GM20000 (cell line): ENCODE measurements around the gene SERTM2.

Experiments
- DNase-seq: peaks from one replicate; pipeline ENCODE4 v3.0.0; 2012; ENCODE audit warnings: low spot score
- CTCF ChIP-seq: IDR thresholded peaks from 2 replicates; pipeline ENCODE4 v1.5.1; 2012; ENCODE audit warnings: mild to moderate bottlenecking, control low read depth; ENCODE audit errors: extremely low read depth, missing control alignments

SERTM2 gene

GRCh38 chrX:111490688-111491087, 20.8 kb upstream of the SERTM2 start:
- no peak for DNase-seq
- no peak for TF ChIP-seq CTCF

GRCh38 chrX:111492085-111492484, 19.4 kb upstream of the SERTM2 start:
- no peak for TF ChIP-seq CTCF
- DNase-seq: no peak

DNA sequence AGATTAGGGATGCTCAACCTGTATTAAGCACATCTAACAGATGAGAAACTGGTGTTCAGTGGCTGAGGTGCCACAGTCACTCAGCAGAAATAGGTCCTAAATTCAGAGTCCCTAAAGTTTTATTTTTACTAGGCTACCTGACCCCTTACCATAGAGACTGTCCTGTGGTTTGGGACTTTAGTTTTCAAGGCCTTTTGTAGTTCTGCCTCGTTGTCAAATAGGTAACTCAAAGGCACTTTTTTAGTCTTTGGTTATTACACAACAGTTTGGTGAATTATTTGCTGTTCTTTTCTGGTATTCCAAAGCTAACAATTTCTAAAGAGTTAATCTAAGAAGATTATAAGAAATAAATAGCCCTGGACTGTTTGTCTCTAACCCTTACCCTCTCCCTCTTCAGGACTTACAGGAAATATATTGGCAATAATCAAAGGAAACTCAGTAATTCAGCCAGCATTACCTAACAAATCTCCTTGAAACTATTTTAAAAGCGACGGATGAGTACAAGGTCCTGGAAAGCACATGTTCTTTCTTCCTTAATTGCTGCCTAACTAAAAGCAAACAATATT, 12.8 kb upstream of the SERTM2 start:
- no peak for TF ChIP-seq CTCF
- no peak for DNase-seq

GRCh38 chrX:111503485-111503993, 7.9 kb upstream of the SERTM2 start:
- DNase-seq: no peak
- TF ChIP-seq CTCF: no peak

DNA sequence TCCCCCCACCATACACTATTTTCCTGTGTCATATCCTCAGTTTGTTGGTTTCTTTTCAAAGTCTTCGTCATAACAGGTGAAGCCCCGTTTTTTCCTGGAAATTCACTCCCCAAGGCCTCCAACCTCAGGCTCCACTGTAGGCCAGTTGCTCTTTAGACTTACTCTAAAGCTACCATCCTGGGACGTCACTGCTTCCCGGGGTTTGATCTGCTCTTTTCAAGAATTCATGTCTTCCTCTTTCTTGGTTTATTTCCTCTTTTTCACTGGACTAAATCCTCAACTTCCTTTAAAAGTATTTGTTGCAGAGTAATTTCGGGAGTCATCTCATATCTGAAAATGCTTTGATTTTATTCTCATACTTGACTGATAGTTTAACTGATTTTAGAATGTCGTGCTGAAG, 6.5 kb upstream of the SERTM2 start:
- TF ChIP-seq CTCF: no peak

DNA sequence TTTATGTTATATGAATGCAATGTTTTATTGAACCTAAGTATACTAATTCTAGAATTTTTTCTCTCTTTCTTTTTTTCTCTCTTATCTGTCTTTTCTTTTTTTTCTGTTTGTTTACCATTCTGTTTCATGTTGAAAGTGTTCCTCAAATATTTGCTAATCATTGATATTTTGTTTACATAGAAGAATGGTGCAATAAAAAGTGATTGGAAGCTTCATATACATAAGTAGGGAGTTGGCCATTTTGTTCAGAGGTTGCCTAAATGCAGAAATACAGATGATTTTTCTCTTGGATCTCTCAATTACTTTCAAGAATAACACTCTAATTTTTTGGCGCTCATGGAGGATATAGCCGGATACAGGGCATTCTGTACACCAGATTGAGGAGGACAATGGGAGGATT, 5.7 kb upstream of the SERTM2 start:
- no peak for DNase-seq
- no peak for TF ChIP-seq CTCF

More for the DNA sequence above, 6.5 kb upstream of the SERTM2 start:
- no peak for DNase-seq

DNA sequence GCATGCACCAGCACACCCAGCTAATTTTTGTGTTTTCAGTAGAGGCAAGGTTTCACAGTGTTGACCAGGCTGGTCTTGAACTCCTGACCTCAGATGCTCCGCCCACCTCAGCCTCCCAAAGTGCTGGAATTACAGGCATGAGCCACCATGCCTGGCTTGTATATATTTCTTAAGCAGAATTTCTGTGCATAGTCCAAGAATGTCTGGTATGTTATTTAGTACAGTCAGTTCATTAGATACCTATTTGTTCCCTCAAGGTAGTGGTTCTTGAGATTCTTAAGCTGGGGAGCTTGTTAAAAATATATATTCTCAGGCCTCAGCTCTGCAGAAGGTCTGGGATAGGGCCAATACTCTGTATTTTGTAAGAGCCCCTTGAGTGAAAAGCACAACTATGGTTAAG, 4.6 kb upstream of the SERTM2 start:
- TF ChIP-seq CTCF: no peak
- no peak for DNase-seq
